GM19351 (cell line): ENCODE measurements around the gene NDUFB8.

Experiments used
- ATAC-seq: cut with Tn5 transposase; IDR thresholded peaks from one replicate; pipeline ENCODE4 v1.9.1; 2021; ENCODE audit warnings: mild to moderate bottlenecking, moderate library complexity; ENCODE audit not compliant: unreplicated experiment

The NDUFB8 gene

GRCh38 chr10:100537475-100537874 lies 7.8 kb upstream of the NDUFB8 start:
- no peak for ATAC-seq

GRCh38 chr10:100535715-100536353 lies 6.2 kb upstream of the NDUFB8 start, which contains the start of gene HIF1AN:
HIF1AN (plus strand) TSS chr10:100535943; CDS start chr10:100535959, 16 bp downstream.
- ATAC-seq, result peak; percentile 96

- peak; percentile 2 for ATAC-seq
Observed at GRCh38 chr10:100535338-100535714, 5.7 kb upstream of the NDUFB8 start.

- ATAC-seq, result no peak
Observed at GRCh38 chr10:100534726-100535125, 5.1 kb upstream of the NDUFB8 start.

GRCh38 chr10:100531761-100532160 lies 2.1 kb upstream of the NDUFB8 start:
- ATAC-seq, result no peak

GRCh38 chr10:100528921-100529474 lies 673 bp downstream of the NDUFB8 start:
- peak; percentile 13 for ATAC-seq

GRCh38 chr10:100528123-100528886 lies 1.4 kb downstream of the NDUFB8 start:
- no peak for ATAC-seq

- ATAC-seq, result no peak
Observed at GRCh38 chr10:100524638-100525037, 5.0 kb downstream of the NDUFB8 start.

GRCh38 chr10:100524206-100524605 lies 5.5 kb downstream of the NDUFB8 start:
- no peak for ATAC-seq

- no peak for ATAC-seq
Observed at GRCh38 chr10:100522945-100523344, 6.7 kb downstream of the NDUFB8 start.

- ATAC-seq, result no peak
Observed at GRCh38 chr10:100522107-100522801, 7.4 kb downstream of the NDUFB8 start.

GRCh38 chr10:100520811-100521210 lies 8.9 kb downstream of the NDUFB8 start:
- no peak for ATAC-seq

GRCh38 chr10:100519311-100520051 lies 10.2 kb downstream of the NDUFB8 start, which contains the start of gene SEC31B:
SEC31B (minus strand) TSS chr10:100519861; CDS start chr10:100516952, 2,909 bp downstream.
- no peak for ATAC-seq

GRCh38 chr10:100518761-100519241 lies 10.9 kb downstream of the NDUFB8 start:
- no peak for ATAC-seq

GRCh38 chr10:100516847-100517246 lies 12.8 kb downstream of the NDUFB8 start:
- no peak for ATAC-seq

- no peak for ATAC-seq
Observed at GRCh38 chr10:100515612-100516011, 14.1 kb downstream of the NDUFB8 start.

- no peak for ATAC-seq
Observed at GRCh38 chr10:100510533-100511308, 18.9 kb downstream of the NDUFB8 start.

- no peak for ATAC-seq
Observed at GRCh38 chr10:100509241-100509840, 20.3 kb downstream of the NDUFB8 start.

GRCh38 chr10:100508691-100509150 lies 20.9 kb downstream of the NDUFB8 start:
- no peak for ATAC-seq
